Skin of body (tissue), 2 donors: ENCODE data around the gene TRIM66. TPM values are rescaled to one million over a fixed set of nuclear protein-coding genes. Genes with fewer than 3 reads are reported as not detected.

ENCODE experiments used
- DNase-seq: peaks from one replicate; lab custom pipeline; 2025; lab: John Stamatoyannopoulos, UW
- total RNA-seq: library from RNA; depleted of rRNA; stranded (reverse); fragments of >200 nt; gene quantifications from one replicate; pipeline ENCODE4 v1.2.3, GENCODE V29; 2014

Gene TRIM66
- total RNA-seq, 1 donor from 2014 or later, result 5.1 TPM

DNA sequence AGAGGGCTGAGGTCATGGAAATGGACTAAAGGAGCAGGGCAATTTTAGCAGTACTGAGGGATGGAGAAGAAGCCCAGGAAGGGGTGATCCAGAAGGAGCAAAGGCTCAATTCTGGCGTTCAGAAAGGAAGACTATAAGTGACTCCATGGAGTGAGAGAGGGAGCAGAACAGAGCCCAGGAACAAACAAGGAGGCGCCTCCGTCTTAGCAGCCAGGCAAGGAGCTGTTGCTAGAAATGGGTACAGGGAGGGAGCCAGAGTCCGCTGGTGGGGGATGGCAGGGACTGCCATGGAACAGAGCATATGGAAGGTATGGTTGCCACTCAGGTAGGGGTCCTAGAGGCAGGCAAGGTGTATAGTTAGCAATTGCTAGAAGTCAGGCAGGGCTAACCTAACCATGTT is 68.0 kb downstream of the TRIM66 start:
- no peak for DNase-seq

DNA sequence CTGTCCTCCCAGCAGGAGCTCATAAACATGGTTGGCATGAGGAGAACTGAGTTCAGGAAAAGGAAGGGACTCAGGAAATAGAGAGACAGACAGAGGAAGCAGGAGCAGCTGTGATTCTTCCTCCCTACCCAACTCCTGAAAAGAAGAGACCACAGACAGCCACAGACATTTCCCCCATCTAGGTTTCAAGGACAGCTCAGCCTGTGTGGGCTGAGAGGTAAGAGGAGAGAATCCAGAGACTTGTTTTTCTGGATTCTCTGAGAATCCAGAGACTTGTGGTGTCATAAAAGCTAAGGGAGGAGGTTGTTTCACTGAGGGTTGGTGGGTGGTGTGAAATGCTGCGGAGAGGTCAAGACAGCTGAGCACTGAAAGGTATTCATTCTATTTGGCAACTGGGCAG is 69.4 kb downstream of the TRIM66 start:
- DNase-seq, result no peak

DNA sequence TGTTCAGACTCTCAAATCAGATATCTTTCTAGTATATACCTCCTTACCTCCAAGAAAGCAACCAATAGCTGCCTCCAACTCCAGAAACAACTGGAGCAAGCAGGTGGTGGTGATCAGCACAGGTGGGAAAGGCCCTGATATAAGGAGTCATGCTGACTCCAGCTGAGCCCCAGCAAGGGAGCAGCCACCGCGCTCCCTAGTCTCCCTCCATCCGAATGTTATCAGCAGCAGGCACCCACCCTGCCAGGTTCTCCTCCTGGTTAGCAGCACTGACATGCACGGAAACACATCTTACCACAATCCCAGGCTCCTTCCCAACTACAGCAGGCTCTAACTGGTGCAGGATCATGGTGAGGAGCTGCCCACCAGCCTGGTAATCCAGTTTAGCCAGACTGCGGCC is 69.9 kb downstream of the TRIM66 start:
- DNase-seq, result no peak

DNA sequence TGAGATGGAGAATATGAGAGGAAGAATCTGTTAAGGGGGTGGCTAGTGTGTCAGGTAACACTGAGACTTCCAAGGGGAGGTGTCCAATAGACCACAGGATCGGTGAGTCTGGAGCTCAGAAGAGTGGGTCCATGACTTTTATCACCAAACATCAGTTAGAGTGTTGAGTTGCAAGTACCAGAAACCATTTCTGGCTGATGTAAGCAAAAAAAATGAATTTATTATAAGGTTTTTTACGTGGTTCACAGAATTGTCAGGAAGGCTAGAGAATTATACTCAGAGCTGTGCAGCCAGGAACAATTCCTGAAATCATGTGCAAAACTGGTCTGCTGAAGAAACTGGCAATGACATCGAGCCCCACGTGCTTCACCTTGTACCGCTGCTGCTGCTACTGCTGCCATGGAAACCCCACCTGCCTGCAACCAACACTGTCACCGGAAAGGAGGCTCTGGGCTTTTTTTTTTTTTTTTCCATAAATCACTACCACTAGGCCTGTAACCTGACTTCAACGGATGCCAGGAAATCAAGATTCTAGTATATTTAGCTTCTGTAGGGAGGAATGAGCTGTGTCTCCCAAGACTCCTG is 71.8 kb downstream of the TRIM66 start:
- DNase-seq, result no peak

DNA sequence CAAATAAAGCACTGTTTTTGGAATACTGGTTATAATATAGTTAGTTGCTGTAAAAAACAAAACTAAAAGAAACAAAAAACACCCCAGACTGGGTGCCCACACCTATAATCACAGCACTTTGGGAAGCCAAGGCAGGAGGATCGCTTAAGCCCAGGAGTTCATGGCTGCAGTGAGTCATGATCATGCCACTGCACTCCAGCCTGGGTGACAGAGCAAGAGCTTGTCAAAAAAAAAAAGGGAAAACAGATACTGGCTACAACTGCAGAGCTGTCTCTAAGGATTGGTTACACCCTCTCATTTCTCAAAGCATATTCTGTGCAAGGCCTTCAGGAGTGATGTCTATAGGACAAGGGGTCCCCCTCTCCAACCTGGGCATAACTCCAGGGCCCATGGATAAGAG is 73.8 kb downstream of the TRIM66 start:
- DNase-seq, result no peak

DNA sequence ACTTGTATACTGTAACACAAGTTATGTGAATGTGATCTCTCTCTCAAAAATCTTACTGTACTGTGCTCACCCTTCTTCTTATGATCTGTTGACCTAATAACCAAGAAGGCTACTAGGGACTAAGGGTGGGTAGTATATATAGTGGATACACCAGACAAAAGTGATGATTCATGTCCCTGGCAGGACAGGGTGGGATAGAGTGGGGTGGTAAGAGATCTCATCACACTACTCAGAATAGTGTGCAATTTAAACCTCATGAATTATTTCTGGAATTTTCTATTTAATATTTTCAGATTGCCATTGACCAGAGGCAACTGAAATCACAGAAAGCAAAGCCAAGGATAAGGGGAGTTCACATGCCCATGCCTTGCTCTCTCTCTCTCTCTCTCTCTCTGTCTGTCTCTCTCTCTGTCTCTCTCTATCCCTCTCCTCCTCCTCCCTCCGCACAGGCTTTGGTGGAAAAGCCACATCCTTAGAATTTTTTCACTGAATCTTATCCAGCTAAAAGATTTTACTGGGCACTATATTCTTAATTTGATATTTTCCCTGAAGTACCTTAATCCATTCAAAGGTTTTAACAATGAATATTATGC is 76.4 kb downstream of the TRIM66 start:
- no peak for DNase-seq

- peak; percentile 80 for DNase-seq
These were observed 78.3 kb downstream of the TRIM66 start for GRCh38 chr11:8604078-8604723.

- no peak for DNase-seq
These were observed 78.8 kb downstream of the TRIM66 start for GRCh38 chr11:8603696-8604077.

DNA sequence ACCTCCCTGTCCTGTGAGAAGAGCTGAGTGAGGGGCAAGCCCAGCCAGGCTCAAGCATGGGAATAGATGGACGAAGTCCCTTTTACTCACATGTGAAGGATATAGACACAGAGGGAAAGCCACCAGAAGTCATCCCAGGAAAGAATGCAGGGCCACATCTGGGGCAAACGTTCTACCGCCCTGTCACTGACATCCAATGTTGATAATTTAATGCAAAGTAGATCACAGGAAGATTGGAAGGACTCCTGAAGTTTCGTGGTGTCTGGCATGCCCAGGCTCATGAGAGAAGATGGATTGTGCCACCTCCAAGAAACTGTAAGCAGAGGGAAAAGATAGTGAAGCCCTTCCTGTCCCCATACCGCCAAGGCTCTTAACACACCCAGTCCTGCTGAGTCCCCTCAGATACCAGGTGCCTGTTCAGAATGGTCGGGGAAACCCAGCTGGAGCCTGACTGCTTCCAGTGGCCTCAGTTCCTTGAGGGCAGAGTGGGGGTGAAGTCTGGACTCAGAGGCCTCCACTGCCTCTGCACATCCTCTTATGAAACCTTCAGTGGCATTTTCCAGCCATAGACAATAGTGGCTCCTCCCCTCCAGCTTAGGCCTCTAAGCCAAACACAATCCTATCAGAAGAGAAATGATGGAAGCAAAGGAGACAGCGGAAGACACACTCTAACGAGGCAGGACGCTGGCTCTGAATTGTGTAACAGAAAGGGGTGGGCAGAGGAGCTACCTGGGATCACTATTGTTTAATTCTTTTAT is 80.9 kb downstream of the TRIM66 start:
- no peak for DNase-seq

DNA sequence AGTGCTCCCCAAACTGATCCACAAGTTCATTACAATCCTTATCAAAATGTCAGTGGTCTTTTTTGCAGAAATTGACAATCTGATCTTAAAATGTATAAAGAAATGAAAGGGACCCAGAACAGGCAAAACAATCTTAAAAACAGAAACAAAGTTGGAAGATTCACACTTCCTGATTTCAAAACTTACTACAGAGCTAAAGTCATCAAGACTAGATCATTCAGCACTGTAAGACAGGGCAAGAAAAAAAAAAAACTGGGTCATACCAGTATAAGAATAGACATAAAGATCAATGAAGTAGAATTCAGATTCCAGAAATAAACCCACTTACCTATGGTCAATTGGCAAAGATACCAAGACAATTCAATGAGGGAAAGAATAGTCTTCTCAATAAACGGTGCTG is 84.0 kb downstream of the TRIM66 start:
- DNase-seq, result no peak

DNA sequence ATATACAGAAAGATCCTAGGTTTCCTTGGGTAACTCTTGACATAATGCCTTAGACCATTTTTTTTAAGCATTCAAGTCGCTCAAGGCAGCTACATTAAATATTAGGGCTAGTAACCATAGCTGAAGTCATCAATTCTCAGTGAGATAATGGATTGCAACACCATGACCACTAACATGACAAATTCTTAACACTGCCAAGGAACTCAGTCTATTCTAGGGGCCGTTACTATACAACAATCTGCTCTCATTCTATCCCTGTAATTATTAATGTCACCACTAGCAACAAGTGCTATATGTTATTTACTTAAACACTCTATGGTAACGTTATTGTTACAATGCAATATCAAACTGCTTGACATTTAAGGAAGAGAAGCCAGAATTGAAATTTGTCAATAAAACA is 85.3 kb downstream of the TRIM66 start:
- peak; percentile 12 for DNase-seq

DNA sequence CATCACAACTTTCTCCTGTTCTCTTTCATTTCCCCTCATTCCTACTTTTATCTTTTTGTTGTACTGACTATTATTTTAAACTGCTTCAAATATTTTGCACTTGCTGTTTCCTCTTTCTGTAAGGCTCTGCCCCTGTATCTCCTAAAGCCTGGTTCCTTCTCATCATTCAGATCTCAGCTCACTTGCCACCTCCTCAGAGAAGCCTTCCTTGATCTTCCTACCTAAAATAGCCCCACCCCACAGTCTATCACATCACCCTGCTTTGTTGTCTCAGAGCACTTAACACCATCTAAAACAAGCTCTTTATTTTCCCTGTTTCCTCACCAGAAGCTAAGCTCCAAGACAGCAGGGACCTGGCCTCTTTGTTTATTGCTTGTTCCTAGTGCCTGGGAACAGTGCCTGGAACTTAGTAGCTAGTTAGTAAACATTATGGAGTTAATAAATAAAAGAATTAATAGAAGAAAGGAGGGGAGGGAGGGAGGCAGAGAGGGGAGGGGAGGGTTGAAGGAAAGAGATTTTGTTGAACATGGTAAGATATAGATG is 85.9 kb downstream of the TRIM66 start:
- no peak for DNase-seq

DNA sequence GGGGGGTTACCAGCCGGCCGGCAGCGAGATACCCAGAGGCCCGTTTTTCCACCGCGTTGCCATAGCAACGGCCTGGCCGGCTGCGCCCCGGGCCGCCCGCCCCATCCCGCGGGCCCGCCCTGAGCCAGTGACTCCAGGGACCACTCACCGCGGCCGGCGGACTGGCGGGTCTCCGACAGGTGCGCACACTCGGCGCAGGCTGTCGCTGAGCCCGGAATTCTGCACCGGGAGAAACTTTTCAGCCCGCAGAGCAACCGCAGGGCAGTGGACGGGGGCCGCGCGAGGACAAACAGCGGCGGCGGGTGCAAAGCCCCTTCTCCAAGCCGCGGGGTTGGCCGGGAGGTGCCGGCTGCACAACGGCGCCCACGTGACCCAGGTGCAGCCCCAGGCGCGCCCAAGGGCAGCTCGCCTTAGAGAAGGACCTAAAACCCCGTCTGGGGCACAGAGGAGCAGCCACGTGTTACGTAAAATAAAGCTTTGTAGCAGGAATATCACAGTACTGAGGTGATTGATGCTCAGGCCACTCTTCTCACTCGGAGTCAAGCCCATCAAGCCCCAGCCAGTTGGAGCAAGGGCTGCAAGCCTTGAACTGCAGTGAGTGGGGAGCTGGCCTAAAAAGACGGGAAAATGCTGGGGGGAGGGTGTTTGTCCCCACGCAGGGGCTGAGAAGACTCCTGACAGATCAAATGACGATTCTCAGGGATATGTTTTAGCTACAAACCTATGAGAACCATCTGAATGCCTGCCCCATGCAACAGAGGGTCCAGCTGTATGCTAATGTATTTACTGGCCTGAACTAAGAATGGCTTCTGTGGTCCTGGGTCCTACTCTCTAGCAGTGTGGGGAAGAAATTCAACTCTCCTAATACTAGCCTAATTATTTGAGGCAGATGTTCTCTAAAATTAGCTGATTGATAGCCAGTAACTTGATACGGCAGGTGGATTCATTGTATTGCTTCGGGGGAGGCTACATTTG is 88.2 kb downstream of the TRIM66 start, which contains the start of gene STK33:
Gene STK33, minus strand, starts transcription at position 294 of the 975 bp plus-strand sequence. CDS start 119,323 bp downstream, outside the sequence.
- no peak for DNase-seq

GRCh38 chr11:8593455-8593854 is 89.0 kb downstream of the TRIM66 start:
- DNase-seq, result no peak

DNA sequence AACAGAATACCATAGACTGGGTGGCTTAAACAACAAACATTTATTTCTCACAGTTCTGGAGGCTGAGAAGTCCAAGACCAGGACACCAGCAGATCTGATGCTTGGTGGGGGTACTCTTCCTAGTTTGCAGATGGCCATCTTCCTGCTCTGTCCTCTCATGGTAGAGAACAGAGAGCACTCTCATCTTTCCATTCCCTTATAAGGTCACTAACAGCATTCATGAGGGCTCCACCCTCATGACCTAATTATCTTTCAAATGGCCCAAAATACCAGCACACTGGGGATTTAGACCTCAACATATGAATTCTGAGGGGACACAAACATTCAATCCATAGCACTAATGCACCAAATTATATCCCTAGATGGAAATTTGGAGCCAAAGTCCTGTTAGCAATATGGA is 94.5 kb downstream of the TRIM66 start:
- no peak for DNase-seq

DNA sequence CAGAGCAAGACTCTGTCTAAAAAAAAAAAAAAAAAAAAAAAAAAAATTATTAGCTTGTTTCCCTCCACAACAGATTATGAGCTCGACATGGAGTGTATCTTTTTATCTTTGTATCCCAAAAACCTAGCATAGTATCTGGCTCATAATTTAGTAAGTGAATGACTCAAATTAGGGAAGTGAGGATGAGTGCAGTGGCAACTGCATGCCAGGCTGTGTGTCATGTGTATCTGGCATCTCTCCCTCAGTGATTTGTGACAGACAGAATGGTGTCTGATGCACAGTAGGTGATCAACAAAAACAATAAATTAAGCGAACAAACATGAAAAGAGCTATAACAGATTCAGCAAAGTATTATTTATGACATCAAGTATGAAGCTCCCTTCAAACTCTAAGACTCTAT is 95.7 kb downstream of the TRIM66 start:
- DNase-seq, result no peak

- no peak for DNase-seq
These were observed 96.3 kb downstream of the TRIM66 start for GRCh38 chr11:8586184-8586583.

DNA sequence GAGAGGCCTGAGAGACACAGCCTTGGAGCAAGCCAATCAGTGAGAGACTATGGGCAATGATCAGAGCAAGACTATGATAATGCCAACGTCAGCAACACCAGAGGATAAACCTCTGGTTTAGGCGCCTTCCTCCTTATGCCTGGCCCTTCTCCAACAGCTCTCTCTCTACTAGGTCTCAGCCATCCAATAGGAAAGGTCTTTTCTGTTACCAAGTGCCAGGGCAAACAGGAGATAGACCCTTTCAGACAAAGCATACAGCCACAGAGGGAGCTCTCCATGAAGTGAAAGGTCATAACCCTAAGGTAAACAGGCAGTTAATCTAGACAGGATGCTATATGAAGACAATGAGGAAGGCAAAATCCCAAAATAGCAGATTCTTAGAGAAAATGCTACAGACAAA is 98.0 kb downstream of the TRIM66 start:
- no peak for DNase-seq

DNA sequence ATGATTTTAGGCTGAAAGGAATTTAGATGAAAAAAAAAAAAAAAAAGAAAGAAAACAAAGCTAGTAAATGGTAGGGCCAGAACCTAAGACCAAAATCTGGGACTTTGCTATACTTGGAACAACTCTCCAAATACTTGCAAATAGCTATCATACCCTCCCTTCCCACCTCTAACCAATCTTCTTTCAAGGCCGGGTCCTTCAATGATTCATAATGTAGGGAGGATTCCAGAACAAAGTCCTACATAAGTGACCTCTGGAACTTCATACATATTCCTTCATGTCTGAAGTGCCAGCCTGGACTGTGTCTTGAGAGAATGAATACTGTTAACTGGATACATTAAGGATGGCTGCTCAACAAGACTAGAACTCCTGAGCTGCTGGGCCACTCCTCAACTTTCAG is 98.4 kb downstream of the TRIM66 start:
- DNase-seq, result no peak

DNA sequence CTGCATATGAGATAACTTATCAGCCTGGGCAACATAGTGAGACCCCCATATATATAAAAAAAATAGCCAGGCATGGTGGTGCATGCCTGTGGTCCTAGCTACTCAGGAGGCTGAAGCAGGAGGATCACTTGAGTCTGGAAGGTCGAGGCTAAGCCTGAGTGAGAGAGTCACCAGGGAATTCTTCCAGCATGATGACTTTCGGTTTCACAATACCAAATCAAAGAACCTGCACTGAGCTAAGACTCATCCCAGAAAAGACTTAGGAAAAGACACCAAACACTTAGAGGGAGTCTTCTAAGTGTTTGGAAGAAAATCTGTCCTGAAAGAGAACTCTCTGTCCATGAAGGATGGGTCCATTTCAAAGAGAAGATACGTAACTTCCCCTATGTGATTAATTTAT is 101.2 kb downstream of the TRIM66 start:
- no peak for DNase-seq
